ENCODE measurements around the gene GYG1. TPM values are rescaled to one million over a fixed set of nuclear protein-coding genes. Genes with fewer than 3 reads are reported as not detected.

The GYG1 gene
- total and polyA plus RNA-seq, 2 donors (not counting 1 experiment from before 2014, with no cell fraction given), result 10.8 to 20.4 TPM

DNA sequence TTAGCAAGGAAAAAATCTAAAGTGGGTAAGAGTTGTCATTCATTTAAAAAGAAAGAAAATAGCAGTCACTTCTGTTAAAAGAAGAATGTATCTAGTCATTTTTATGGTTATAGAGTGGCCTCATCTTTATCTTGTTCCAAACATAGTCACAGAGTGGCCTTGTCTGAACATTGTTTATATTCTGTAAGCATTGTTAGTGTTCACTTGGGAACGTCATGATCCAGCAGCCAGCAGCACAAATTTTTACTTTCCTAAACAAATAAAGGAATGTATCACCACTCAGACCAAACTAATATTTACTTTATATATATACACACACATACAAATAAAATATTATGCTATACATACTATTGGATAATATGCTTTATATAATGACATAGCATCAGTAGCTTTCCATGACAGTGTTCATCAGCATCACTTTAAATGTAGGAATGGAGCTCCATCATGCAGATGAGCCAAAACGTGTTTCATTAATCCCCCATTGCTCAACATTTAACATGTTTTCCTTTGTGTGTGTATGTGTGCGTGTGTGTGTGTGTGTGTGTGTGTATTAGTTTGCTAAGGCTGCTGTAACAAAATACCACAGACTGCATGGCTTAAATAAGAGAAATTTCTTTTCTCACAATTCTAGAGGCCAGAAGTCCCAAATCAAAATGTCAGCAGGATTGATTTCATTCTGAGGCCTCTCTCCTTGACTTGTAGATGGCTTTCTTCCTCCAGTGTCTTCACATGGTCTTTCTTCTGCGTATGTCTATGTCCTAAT is 39.6 kb upstream of the GYG1 start:
- intact Hi-C loops (cut with micrococcal nuclease), result no loop called here
- 88% methylated on average over 1 of the region's 4 CpGs for WGBS (ENCODE audit: insufficient coverage)
- no peaks in the 10 kb centered on the region for H3K4me1 Mint-ChIP-seq

GRCh38 chr3:148953094-148953493 is 38.2 kb upstream of the GYG1 start:
- no peak overlapping the region for H3K4me3 ChIP-seq (ENCODE audit: control extremely low read depth in 1 of 5, extremely low read depth in 1 of 5, insufficient read depth in 1 of 5, low read depth in 2 of 5, low read length in 4 of 5)
- no peak for TF ChIP-seq EZH2 (IDR thresholded peaks at IDR 0.05; ENCODE audit: borderline replicate concordance, insufficient read depth, low read depth, low read length, poor library complexity, severe bottlenecking)
- TF ChIP-seq, protein P1, sequence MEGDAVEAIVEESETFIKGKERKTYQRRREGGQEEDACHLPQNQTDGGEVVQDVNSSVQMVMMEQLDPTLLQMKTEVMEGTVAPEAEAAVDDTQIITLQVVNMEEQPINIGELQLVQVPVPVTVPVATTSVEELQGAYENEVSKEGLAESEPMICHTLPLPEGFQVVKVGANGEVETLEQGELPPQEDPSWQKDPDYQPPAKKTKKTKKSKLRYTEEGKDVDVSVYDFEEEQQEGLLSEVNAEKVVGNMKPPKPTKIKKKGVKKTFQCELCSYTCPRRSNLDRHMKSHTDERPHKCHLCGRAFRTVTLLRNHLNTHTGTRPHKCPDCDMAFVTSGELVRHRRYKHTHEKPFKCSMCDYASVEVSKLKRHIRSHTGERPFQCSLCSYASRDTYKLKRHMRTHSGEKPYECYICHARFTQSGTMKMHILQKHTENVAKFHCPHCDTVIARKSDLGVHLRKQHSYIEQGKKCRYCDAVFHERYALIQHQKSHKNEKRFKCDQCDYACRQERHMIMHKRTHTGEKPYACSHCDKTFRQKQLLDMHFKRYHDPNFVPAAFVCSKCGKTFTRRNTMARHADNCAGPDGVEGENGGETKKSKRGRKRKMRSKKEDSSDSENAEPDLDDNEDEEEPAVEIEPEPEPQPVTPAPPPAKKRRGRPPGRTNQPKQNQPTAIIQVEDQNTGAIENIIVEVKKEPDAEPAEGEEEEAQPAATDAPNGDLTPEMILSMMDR (IDR thresholded peaks at IDR 0.05), result no peak
- H3K36me3 ChIP-seq (replicated peaks in 1 of 2; ENCODE audit: control extremely low read depth in 1 of 2, control insufficient read depth in 1 of 2, extremely low read depth in 1 of 2, insufficient read depth in 2 of 2, low read length in 1 of 2), result no peaks in the 10 kb centered on the region
- H3K4me1 ChIP-seq (ENCODE audit: control insufficient read depth in 2 of 2, insufficient read depth in 2 of 2, low read length in 2 of 2), result no peaks in the 10 kb centered on the region
- ChIA-PET POLR2A (no interaction called here), CTCF (interaction anchor here (0.6 to 3.0 kb wide), 4 partner anchors 9 to 199 kb away, joined by 3 to 26 read pairs (median 4); partner anchors contain the start of gene GYG1)
- no peak overlapping the region for H3K27ac Mint-ChIP-seq
- H3K27me3 ChIP-seq (replicated peaks in 1 of 4; ENCODE audit: control extremely low read depth in 1 of 4, control insufficient read depth in 3 of 4, insufficient read depth in 4 of 4, low read length in 3 of 4), result no peaks in the 10 kb centered on the region
- H3K79me2 ChIP-seq (ENCODE audit: control insufficient read depth, insufficient read depth, low read length), result no peaks in the 10 kb centered on the region
- peaks cover 5% of the 10 kb centered on the region for H3K27me3 Mint-ChIP-seq
- H3K4me2 ChIP-seq (replicated peaks; ENCODE audit: low read depth, low read length, poor library complexity, severe bottlenecking), result no peak overlapping the region
- no peak for DNase-seq
- H3K9me3 ChIP-seq (ENCODE audit: control extremely low read depth in 1 of 3, control insufficient read depth in 2 of 3, insufficient read depth in 1 of 3, low read length in 2 of 3), result no peaks in the 10 kb centered on the region
- no peak overlapping the region for H3K4me3 Mint-ChIP-seq
- no peak overlapping the region for H3K27ac ChIP-seq (ENCODE audit: low read length in 2 of 2)
- intact Hi-C loops (cut with micrococcal nuclease), result no loop called here
- no peaks in the 10 kb centered on the region for H4K20me1 ChIP-seq (ENCODE audit: control insufficient read depth, insufficient read depth, low read length, poor library complexity, severe bottlenecking)
- no peak overlapping the region for H3K9ac ChIP-seq (ENCODE audit: low read length)
- no peak for ATAC-seq (ENCODE audit: low read depth)
- no peaks in the 10 kb centered on the region for H3K4me1 Mint-ChIP-seq
- no peaks in the 10 kb centered on the region for H3K9me3 Mint-ChIP-seq (ENCODE audit: insufficient read depth)
- no peak overlapping the region for H2AFZ ChIP-seq (ENCODE audit: insufficient read depth, low read depth, low read length, poor library complexity, severe bottlenecking)

More for the DNA sequence above, 39.6 kb upstream of the GYG1 start:
- H3K9ac ChIP-seq (ENCODE audit: low read length), result no peak overlapping the region
- ChIA-PET CTCF (interaction anchor here (1.2 to 1.8 kb wide), 3 partner anchors 10 to 323 kb away, joined by 4 to 6 read pairs (median 4); no protein-coding TSS in a partner anchor), POLR2A (no interaction called here)
- no peak overlapping the region for H3K4me3 Mint-ChIP-seq
- no peak overlapping the region for H3K4me3 ChIP-seq (ENCODE audit: control extremely low read depth in 1 of 5, extremely low read depth in 1 of 5, insufficient read depth in 1 of 5, low read depth in 2 of 5, low read length in 4 of 5)
- ATAC-seq (ENCODE audit: low read depth), result no peak
- no peaks in the 10 kb centered on the region for H4K20me1 ChIP-seq (ENCODE audit: control insufficient read depth, insufficient read depth, low read length, poor library complexity, severe bottlenecking)
- DNase-seq, result no peak
- H3K27ac ChIP-seq (ENCODE audit: low read length in 2 of 2), result no peak overlapping the region
- H3K9me3 ChIP-seq (ENCODE audit: control extremely low read depth in 1 of 3, control insufficient read depth in 2 of 3, insufficient read depth in 1 of 3, low read length in 2 of 3), result no peaks in the 10 kb centered on the region
- no peaks in the 10 kb centered on the region for H3K9me3 Mint-ChIP-seq (ENCODE audit: insufficient read depth)
- no peak overlapping the region for H2AFZ ChIP-seq (ENCODE audit: insufficient read depth, low read depth, low read length, poor library complexity, severe bottlenecking)
- TF ChIP-seq, protein P1 (IDR thresholded peaks at IDR 0.05), result no peak
- no peak for TF ChIP-seq EZH2 (IDR thresholded peaks at IDR 0.05; ENCODE audit: borderline replicate concordance, insufficient read depth, low read depth, low read length, poor library complexity, severe bottlenecking)
- H3K27me3 ChIP-seq (replicated peaks in 1 of 4; ENCODE audit: control extremely low read depth in 1 of 4, control insufficient read depth in 3 of 4, insufficient read depth in 4 of 4, low read length in 3 of 4), result no peaks in the 10 kb centered on the region
- H3K79me2 ChIP-seq (ENCODE audit: control insufficient read depth, insufficient read depth, low read length), result no peaks in the 10 kb centered on the region
- no peaks in the 10 kb centered on the region for H3K36me3 ChIP-seq (replicated peaks in 1 of 2; ENCODE audit: control extremely low read depth in 1 of 2, control insufficient read depth in 1 of 2, extremely low read depth in 1 of 2, insufficient read depth in 2 of 2, low read length in 1 of 2)
- H3K4me1 ChIP-seq (ENCODE audit: control insufficient read depth in 2 of 2, insufficient read depth in 2 of 2, low read length in 2 of 2), result no peaks in the 10 kb centered on the region
- H3K27ac Mint-ChIP-seq, result no peak overlapping the region
- no peak overlapping the region for H3K4me2 ChIP-seq (replicated peaks; ENCODE audit: low read depth, low read length, poor library complexity, severe bottlenecking)
- peaks cover 9% of the 10 kb centered on the region for H3K27me3 Mint-ChIP-seq
